GM19238 (cell line): ENCODE results near the gene PSMG4.
"Not testable (repeated sequence)": the region's sequence is repeated elsewhere in the genome, so short reads cannot be mapped to it uniquely, and the experiment has no call there.

Source experiments
- DNase-seq: peaks from one replicate; pipeline ENCODE4 v3.0.0; 2011; ENCODE audit warnings: low spot score; ENCODE audit not compliant: insufficient read length

PSMG4 gene

GRCh38 chr6:3230256-3230882, 28.4 kb upstream of the PSMG4 start:
- DNase-seq: no peak

DNA sequence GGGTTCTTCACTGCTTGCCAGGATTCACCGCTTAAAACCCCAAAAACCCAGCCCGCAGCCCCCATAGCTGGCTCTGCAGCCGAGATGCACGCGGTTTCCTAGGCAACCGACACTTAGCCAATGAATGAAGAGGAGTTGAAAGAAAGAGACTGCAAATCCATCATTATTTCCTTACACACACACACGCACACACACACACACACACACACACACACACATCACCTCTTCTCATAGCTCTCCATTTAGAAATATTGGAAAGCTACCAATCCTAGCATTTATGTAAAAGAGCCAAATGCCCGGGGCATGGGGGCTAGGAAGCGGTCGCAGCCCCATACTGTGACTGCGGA, 27.9 kb upstream of the PSMG4 start:
- DNase-seq: no peak

DNA sequence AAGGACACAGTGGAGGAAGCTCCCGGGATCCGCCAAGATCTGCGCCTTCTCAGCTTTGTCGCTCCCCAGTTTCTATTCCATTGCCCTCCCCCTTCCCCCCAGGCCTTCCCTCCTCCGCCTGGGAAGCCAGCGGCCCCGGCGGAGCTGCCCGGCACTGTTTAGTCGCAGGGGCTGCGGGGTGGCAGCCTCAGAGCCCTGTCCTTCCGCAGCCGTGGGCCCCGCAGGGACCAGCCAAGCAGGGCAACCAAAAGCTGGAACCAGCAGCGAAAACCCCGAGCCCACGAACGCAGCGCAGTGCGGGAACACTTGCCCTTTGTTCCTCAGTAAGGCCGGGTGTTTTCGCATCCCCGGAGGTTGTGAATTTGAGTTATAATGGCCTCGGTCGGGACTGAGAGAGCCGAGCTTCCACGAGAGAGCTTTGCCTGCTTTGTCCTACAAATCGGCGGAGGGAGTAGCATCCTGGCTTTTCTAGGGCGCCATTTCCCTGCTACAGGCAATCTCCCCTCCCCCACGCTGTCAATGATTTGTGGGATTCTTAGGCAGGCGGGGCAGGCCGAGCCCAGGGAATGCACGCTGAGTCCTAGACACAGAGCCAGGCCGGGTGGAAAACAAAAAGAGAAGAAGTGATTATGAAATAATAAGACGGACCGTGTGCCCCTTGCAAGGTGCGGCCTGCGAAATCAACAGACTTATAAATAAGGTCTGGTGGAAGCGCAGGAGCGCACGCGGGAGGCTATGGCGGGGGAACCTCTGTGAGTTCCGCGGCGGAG, 27.3 kb upstream of the PSMG4 start:
- DNase-seq: no peak

GRCh38 chr6:3232017-3232945, 26.5 kb upstream of the PSMG4 start:
- DNase-seq: no peak

- DNase-seq: no peak
Measured at GRCh38 chr6:3233321-3233720, 25.4 kb upstream of the PSMG4 start.

GRCh38 chr6:3233904-3234303, 24.8 kb upstream of the PSMG4 start:
- DNase-seq: no peak

DNA sequence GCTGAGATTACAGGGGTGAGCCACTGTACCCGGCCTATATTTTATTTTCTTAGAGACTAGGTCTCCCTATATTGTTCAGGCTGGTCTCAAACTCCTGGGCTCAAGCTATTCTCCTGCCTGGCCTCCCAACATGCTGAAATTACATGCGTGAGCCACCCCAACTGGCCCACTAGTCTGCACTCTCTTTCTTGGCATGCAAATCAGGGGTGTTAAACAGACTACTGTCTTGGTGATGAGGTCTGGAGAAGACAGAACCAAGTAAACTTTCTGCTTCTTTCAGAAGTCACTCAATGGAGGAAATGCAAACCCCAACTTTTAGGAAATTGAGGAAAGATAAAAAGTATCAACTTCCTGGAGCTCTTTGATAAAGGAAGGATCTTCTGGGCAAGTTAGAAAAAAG, 23.3 kb upstream of the PSMG4 start:
- no peak for DNase-seq

DNA sequence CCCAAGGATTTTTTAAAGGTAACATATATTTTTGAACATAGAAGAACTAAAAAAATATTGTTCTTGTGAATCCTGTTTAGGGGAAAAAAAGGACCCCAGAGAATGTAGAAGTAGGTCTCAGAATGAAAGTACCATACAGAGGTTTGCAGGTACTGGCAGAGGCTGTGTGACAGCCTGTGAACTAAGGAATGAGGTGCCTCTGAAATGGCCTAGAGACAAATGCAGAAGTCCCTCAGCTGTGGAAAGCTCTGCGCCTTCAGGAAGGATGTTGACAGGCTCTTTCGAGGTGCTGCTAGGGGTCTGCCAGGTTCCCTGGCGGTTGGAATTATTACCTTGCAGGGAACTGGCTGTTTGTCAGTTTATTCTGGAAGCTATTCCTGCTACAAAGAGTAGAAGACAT, 22.7 kb upstream of the PSMG4 start:
- no peak for DNase-seq

DNA sequence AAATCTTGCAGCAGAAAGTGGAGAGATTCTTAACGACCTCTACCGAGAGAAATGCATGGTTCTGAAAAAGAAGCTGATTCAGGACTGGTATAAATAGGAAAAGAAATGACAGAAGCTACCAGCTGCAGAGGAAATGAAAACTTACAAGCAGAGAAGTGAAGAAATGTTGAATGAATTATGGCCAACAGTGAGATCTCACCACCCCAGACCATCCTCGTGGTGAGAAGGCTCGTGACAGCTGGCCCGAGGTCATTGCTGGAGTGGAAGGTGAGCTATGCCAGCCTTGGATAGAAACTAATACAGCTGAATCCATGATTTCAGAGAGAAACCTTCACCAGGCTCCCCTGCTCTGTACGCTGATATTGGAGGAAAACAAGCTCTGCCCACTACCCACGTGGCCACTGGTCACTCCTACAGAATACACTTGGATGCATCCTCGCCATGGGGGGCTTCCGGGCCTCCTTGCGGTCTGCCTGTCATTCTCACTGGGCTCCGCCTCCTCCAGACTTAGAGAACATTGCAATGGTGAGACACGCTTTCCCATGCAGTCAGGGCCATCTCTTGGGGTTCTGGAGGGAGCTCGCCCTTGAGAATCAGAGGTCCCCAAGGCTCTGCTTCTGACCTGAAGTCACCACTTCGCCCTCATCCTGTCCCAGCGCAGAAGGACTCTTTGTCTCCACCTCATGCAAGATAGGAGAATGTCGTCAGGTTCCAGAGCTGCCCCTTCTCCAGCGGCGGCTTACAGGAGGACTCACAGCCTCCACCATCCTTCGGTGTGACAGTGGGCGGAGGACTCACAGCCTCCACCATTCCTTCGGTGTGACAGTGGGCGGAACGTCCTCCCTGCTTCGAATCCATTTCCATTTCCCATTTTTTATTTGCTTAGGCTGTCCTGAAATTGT, 20.7 kb upstream of the PSMG4 start:
- no peak for DNase-seq

- no peak for DNase-seq
Measured at GRCh38 chr6:3239110-3239830, 19.5 kb upstream of the PSMG4 start.

GRCh38 chr6:3240595-3240994, 18.2 kb upstream of the PSMG4 start:
- DNase-seq: no peak

GRCh38 chr6:3241745-3242144, 17.0 kb upstream of the PSMG4 start:
- DNase-seq: not testable (repeated sequence)

DNA sequence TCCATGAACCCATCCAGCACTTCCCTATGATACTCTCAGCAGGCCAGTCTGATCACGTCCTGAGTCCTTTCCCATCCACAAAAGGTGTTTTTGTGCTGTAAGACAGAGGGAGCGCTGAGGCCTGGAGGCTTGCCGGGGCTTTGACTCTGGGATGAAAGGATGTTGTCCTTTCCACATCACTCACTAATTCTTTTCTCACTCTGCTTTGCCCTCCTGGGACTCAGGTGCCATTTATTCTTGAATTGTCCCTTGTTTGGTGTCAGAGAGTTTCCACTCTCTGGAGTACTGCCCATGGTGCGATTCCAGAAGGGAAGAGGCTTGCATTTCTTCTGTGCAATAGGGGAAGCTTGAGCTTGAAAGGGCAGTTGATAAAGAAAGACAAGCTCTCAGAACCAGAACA, 16.0 kb upstream of the PSMG4 start:
- no peak for DNase-seq

- DNase-seq: no peak
Measured at GRCh38 chr6:3244003-3244831, 14.5 kb upstream of the PSMG4 start.

DNA sequence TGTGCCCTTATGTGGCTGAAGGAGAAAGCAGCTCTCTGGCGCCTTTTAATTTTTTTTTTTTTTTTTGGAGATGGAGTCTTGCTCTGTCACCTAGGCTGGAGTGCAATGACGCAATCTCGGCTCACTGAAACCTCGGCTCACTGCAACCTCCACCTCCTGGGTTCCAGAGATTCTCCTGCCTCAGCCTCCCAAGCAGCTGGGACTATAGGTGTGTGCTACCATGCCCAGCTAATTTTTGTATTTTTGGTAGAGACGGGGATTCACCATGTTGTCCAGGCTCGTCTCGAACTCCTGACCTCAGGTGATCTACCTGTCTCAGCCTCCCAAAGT, 13.9 kb upstream of the PSMG4 start:
- not testable (repeated sequence) for DNase-seq

DNA sequence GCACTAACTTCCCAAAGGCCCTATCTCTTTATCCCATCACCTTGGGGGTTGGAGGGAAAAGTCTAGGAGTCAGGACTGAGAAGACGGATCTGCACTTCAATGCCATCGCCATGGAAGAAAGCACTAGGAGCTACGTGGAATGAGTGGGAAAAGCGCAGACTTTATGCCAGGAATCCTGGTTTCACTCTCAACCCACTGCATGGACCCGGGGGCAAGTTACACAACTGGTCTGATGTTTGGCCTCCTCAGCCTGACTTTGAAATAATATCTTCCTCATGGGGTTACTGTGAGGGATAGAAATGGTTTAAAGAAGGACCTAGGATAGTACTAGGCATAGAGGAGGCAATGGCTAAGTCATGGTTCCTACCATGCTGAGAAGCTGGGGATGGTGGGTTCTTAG, 13.5 kb upstream of the PSMG4 start:
- no peak for DNase-seq

DNA sequence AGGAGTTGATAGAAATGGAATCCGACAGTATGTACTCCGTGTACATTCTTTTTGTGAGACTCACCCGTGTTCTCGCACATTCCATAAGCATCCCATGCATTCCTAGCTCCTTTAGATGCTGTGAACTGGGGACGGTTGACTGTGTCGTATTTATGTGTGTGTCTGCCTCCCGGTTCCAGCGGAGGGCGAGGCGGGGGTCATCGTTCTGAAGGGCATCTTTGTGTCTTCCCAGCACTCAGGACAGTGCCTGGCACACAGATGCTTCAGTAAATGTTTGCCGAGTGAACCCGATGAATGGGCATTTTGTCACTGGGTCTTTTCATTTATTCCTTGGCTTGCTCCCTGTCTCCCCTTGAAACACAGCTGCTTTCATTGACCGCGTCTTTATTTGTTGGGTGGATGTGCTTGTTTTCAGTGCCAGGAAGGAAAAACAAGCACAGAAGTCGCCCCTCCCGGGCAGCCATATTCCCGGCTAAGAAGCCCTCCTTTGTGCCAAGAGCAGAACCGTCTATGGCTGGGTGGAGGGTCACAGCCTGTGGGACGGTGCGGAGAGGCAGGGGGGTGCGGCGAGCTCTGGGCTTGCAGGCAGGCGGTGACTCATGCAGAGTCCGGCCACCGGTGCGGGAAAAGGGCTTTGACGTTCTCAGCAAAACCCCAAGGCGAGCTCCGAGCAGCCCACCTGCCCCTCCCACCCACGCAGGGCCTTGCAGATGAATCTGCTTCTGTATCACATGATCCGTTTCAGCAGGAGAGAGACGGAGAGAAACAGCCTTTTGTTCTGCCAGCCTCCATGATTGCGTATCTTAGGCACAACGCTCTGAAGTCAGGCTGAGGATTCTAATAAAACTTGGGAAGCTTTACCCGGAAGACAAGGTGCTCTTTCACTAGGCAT, 11.2 kb upstream of the PSMG4 start:
- DNase-seq: no peak

DNA sequence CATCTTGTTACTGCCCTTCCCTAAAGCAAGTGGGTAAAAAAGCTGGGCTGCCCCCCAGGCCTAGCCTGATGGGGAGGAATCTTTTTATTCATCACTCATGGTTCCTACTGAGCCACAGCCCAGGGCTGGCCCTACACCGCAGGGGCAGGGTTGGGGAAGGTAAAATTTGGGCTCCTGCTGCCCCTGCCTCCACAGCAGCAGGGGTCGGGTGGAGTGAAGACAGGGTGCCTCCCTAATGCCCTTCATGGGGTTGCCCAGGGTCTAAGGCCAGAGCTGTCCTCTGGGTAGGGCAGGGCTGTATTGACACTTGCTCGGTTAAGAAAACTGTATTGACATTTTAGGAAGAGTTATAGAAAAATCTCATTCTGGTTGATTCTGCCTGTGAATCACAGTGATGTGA, 8.9 kb upstream of the PSMG4 start:
- no peak for DNase-seq

- DNase-seq: no peak
Measured at GRCh38 chr6:3250231-3250675, 8.5 kb upstream of the PSMG4 start.
